Femur (tissue), 1 donor: ENCODE measurements around the gene PXYLP1.
"Not testable (repeated sequence)": the region's sequence is repeated elsewhere in the genome, so short reads cannot be mapped to it uniquely, and the experiment has no call there.

Experiments used
- DNase-seq: peaks from one replicate; pipeline ENCODE4 v3.0.0-alpha.2; 2017

The PXYLP1 gene

GRCh38 chr3:141231101-141231951 lies at the start of gene PXYLP1:
Gene PXYLP1, plus strand, starts transcription at chr3:141231825. Its CDS starts 28,351 bp downstream, at chr3:141260176.
- peak; percentile 96 for DNase-seq

GRCh38 chr3:141183606-141184005 lies 48.0 kb upstream of the PXYLP1 start:
- DNase-seq, result no peak

GRCh38 chr3:141184430-141184829 lies 47.2 kb upstream of the PXYLP1 start:
- no peak for DNase-seq

GRCh38 chr3:141191097-141191749 lies 40.4 kb upstream of the PXYLP1 start:
- no peak for DNase-seq

GRCh38 chr3:141192345-141192744 lies 39.3 kb upstream of the PXYLP1 start:
- DNase-seq, result peak; percentile 98

GRCh38 chr3:141193066-141193830 lies 38.4 kb upstream of the PXYLP1 start:
- DNase-seq, result no peak

GRCh38 chr3:141201122-141201521 lies 30.5 kb upstream of the PXYLP1 start:
- no peak for DNase-seq

- no peak for DNase-seq
Observed at GRCh38 chr3:141202682-141203081, 28.9 kb upstream of the PXYLP1 start.

GRCh38 chr3:141203866-141204265 lies 27.8 kb upstream of the PXYLP1 start:
- no peak for DNase-seq

- DNase-seq, result no peak
Observed at GRCh38 chr3:141204343-141204742, 27.3 kb upstream of the PXYLP1 start.

- not testable (repeated sequence) for DNase-seq
Observed at GRCh38 chr3:141211306-141211705, 20.3 kb upstream of the PXYLP1 start.

- no peak for DNase-seq
Observed at GRCh38 chr3:141212101-141212500, 19.5 kb upstream of the PXYLP1 start.

GRCh38 chr3:141212555-141212954 lies 19.1 kb upstream of the PXYLP1 start:
- DNase-seq, result no peak

- DNase-seq, result no peak
Observed at GRCh38 chr3:141216975-141217374, 14.7 kb upstream of the PXYLP1 start.

GRCh38 chr3:141217389-141217788 lies 14.2 kb upstream of the PXYLP1 start:
- no peak for DNase-seq

- DNase-seq, result no peak
Observed at GRCh38 chr3:141218162-141218835, 13.3 kb upstream of the PXYLP1 start.

GRCh38 chr3:141218926-141219325 lies 12.7 kb upstream of the PXYLP1 start:
- no peak for DNase-seq

- DNase-seq, result no peak
Observed at GRCh38 chr3:141223673-141224166, 7.9 kb upstream of the PXYLP1 start.

- no peak for DNase-seq
Observed at GRCh38 chr3:141225939-141226338, 5.7 kb upstream of the PXYLP1 start.

GRCh38 chr3:141227216-141227615 lies 4.4 kb upstream of the PXYLP1 start:
- no peak for DNase-seq

GRCh38 chr3:141227752-141228151 lies 3.9 kb upstream of the PXYLP1 start:
- DNase-seq, result no peak

- DNase-seq, result no peak
Observed at GRCh38 chr3:141228395-141228794, 3.2 kb upstream of the PXYLP1 start.

GRCh38 chr3:141229132-141229531 lies 2.5 kb upstream of the PXYLP1 start:
- no peak for DNase-seq
